NCI-H1092 (cell line): ENCODE data around the gene GALNT11.
"Not testable (repeated sequence)": the region's sequence is repeated elsewhere in the genome, so short reads cannot be mapped to it uniquely, and the experiment has no call there.

Experiments
- DNase-seq: peaks from one replicate; lab custom pipeline; 2025; lab: John Stamatoyannopoulos, UW

The GALNT11 gene

DNA sequence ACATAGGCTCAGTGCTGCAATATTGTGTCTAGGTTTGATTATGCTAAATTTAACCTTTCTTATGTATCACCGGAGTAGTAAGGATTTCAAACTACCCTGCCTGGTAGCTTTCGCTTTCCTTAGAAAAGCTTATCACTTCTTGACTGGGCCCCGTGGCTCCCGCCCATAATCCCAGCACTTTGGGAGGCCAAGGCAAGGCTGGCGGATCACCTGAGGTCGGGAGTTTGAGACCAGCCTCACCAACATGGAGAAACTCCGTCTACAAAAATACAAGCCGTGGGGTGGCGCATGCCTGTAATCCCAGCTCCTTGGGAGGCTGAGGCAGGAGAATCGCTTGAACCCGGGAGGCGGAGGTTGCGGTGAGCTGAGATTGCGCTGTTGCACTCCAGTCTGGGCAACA is 49.9 kb downstream of the GALNT11 start:
- not testable (repeated sequence) for DNase-seq

DNA sequence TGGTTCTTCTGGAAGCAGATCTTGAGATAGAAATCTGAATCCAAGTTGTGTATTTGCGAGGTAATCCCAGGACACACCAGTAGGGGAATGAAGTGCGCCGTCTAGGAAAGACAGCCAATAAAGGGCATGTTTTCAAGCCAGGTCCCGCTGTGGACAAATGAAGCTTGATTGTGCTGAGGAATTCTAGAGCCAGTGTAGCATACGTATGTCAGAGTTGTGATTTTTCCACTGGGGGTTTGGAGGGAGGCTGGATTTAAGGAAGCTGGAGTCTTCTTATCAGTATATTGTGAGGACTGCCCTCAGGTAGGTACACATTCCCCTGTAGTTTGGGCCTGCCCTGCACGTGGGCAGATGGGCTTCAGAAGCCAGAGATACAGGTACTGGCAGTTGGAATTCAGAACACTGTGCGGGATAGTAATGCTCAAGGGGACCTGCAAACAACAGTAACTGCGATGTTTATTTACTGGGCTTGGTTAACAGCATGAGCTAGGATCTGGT is 50.9 kb downstream of the GALNT11 start:
- DNase-seq: no peak

DNA sequence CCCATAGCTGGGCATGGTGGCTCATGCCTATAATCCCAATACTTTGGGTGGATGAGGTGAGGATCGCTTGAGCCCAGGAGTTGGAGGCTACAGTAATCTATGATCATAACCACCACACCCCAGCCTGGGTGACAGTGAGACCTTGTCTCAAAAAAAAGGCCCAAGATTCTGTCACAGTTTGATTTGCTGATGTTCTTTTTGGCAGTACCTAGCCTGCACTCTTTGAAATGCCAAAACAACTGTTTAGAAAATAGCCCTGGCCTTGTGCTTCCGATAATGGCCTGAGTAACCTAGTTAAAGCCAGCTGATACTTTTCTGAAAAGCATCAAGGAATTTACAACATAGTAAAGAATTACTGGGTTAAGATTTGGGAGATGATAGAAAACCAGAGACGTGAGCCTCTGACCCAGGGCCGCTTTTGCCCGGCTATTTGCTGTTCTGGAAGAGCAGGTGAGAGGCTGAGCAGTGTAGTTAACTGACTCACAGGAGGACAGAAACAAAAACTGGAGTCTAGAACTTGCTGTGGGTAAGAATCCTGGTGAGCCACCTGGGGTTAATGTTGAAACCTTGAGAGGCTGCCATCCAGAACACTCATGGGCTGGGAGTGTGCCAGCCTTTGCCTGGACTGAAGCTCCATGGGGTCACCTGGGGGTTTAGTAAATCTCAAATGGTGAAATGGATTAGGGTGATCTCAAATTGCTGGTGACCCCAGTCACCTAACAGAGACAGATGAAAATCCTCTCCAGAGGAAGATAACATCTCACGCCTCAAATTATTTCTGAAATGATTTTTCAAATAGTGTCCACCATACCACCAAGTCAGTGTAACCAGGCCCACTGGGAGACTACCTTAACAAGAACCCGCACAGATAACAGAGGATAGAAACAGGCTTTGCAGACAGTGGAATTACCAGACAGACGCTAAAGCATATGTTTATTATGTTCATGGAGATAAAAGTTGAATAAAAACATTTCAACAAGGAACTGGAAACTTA is 51.8 kb downstream of the GALNT11 start:
- DNase-seq: no peak

DNA sequence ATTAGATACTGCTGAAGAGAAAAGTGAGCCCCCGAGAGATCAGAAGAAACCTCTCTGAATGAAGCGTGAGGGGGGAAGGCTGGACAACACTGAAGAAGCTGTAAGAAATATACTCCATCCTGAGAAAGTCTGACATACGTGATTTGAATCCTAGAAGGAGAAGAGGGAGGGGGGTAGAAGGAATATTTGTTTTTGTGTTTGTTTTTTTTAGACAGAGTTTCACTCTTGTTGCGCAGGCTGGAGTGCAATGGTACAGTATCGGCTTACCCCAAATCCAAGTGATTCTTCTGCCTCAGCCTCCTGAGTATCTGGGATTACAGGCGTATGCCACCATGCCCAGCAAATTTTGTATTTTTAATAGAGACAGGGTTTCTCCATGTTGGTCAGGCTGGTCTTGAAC is 52.6 kb downstream of the GALNT11 start:
- no peak for DNase-seq

DNA sequence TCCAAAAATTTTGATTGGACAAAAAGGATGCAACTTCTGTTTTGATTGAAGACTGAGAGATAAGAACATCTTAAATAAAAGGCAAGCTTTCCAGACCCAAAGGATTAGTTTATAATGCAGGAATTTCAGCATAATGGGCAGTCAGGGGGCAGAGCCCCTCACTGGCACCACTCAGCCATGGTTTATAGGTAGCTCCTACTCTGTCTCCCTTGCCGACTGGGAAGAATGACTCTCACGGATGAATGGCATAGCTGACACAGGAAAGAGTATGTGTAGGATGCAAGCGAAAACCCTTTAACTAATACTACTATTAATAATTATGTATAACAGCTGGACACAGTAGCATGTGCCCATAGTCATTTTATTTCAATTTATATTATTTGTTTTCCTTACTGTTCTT is 53.3 kb downstream of the GALNT11 start:
- DNase-seq: no peak

DNA sequence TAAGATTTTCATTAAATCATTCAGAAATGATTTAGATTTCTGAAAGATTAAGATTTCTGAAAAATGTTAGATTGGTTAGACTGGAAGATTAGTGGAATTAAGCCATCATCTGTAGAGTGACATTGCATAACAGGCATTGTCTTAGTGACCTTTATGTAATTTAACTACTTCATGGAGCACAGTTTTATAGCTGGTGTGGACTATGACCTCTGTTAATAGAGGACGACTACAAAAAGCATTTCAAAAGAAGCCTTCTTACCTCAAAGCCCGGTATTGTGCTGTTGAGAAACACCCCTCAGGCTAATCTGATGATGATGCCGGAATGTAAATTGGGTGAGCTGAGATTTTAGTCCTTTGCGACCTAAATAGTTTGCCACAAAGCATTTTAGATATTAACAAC is 55.6 kb downstream of the GALNT11 start:
- DNase-seq: no peak

DNA sequence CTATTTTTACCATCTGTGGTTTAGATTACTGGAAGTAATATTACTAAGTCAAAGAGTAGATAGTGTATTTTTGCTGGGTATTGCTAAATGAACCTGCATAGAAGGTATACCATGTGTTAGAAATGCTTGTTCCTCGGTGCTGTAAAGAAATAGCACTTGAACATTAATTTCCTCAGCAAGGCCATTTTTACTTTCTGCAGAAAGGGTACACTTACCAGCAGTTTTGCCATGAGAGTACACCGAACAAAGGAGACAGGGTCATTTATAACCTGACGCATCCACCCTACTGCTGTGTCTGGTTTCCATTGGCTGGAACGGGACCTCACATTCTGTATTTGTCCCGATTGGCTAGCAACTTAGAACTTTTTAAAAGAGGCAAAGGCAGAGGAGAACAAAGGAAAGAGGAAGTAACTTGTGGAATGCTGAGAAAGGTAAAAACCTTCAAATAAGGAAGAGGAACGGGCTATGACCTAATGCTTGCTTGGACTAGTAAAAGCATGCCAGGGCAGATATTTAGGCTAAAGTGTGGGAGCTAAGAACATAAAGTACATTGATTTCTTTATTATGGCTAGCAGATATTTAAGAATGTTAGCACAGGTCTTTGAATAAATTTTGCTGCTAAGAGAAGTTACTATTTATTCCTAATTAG is 56.7 kb downstream of the GALNT11 start:
- not testable (repeated sequence) for DNase-seq

DNA sequence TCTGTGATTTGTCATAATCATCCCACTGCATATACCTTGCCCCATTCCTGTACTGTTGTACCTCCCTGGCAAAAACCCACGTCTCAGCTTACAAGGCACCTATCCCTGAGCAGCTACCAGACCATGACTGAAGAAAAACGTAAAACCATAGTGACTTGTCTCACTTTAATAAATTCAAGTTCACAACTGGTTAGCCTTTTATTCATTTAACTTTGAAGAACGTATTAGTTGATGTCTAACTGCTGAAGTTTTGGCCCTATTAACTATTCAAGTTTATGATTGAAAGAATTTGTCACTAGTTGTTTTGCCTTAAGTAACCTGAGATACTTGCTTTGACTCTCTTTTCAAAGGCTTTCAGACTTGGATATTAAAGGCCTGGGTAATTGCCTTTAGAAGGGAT is 59.7 kb downstream of the GALNT11 start:
- no peak for DNase-seq

DNA sequence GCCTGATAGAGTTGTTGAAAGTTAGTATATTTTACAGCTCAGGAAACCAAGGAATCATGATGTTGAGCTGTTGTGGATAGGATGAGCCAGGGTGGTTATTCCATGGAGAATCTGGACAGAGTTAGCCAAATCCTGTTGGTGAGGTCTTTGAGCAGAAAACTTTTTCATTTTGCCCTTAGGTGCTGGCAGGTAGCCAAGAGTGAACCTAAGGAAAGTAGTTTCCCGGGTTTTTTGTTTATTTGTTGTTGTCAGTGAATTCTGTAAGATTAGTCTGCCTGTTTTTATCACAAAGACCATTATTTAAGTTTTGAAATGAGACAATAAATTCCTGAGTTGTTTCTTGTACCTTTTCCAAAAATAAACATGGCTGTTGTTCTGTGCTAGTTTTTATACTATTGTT is 61.0 kb downstream of the GALNT11 start:
- no peak for DNase-seq

DNA sequence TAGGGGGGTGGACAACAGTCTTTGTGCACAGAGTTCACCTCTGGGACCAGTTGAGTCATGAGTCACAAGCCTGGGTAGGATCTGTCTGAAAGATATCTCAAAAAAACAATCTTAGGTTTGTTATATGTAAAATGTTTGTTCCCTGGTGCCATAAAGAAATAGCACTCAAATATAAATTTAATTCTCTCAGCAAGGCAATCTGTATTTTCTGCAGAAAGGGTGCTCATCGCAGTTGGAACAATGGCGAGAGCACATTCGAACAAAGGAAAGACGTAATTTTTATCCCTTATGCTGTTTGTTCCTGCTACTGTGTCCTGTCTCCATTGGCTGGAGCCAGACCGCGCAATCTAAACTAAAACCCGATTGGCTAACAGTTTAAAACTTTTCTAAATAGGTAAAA is 63.7 kb downstream of the GALNT11 start:
- DNase-seq: no peak

DNA sequence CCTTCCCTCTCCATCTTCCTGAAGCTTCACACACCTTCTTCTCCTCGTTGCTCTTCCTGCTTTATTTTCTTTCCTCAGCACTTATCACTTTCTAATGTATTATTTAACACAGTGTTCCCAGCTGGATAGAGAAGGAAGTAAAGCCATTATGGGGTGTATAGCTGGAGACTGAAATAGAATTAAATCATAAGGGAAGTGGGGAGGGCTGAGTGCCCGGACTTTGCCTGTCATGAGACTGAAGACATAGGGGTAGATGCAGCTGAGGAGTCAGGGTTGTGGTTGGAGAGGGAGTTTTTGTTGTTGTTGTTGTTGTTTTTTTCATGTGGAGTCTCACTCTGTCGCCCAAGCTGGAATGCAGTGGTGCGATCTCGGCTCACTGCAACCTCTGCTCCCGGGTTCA is 65.3 kb downstream of the GALNT11 start:
- DNase-seq: no peak

DNA sequence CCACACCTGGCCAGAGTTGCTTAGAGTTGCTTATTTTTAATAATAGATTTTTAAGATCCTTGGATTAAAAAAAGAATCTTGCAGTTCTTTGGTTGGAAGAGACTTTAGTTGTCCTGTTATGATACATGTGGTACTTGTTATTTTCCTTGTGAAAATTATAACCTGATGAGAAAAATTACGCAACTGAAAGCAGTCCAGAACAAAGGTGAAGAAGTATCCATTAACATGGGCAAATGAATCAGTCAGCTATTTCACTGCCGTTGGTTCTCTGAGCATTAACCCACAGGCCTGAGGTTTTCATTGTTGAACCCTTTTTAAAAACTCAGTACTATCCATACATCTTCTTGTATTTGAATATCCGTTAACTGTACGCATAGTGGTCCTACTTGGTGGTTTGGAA is 68.2 kb downstream of the GALNT11 start:
- no peak for DNase-seq

DNA sequence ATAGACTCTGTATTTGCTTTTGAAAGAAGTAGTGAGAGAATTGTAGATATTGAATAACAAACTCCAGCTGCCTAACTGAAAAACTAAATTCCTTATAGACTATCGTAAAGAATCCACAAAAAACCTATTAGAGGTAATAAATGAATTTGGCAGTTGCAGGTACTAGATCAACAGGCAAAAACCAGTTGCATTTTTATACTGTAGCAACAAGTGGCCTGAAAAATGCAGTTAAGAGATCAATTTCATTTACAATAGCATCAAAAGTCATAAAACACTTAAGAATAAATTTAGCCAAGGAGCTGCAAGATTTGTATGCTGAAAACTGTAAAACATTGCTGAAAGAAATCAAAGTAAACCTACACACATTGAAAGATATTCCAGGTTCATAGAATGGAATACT is 70.3 kb downstream of the GALNT11 start:
- no peak for DNase-seq

DNA sequence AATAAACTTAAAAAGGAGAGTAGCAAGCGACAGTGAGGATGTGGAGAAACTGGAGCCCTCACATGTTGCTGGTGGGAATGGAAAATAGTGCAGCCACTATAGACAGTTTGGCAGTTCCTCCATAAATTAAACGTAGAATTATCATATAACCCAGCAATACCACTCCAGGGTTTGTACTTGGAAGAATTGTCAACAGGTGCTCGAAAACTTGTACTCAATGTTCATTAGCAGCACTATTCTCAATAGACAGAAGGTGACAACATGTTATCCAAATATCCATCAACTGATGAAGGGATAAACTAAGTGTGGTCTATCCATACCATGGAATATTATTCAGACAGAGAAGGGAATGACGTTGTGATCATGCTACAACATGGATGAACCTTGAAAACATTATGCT is 71.9 kb downstream of the GALNT11 start:
- no peak for DNase-seq

DNA sequence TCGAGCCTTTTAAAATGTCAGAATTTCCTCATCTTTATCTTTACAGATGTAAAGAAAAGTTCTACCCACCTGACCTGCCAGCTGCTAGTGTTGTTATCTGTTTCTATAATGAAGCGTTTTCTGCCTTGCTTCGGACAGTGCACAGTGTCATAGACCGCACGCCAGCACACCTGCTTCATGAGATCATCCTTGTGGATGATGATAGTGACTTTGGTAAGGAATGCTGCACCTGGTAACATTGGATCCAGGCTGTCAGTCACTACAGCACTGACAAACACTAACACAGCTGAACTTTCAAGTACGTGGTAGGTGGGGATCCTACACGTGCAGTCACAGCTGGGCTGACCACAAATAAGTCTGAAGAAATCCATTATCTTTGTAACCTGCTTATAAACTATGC is 77.6 kb downstream of the GALNT11 start:
- DNase-seq: no peak

DNA sequence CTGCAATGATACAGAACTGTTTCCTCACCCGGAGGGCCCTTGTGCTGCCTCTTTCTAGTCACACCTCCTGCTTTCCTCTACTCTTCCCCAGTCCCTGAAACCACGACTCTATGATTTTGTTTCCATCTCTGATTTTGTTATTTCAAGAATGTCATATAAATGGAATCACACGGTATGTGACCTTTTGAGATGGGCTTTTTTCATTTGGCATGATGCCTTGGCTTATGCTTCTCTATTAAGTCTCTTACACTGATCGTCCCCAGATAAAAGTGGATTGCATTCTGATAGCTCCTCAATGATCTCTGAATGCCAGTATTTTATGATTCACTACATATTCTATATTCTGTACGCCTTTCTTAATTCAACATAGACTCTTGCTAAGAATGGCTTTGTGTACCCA is 78.2 kb downstream of the GALNT11 start:
- no peak for DNase-seq

DNA sequence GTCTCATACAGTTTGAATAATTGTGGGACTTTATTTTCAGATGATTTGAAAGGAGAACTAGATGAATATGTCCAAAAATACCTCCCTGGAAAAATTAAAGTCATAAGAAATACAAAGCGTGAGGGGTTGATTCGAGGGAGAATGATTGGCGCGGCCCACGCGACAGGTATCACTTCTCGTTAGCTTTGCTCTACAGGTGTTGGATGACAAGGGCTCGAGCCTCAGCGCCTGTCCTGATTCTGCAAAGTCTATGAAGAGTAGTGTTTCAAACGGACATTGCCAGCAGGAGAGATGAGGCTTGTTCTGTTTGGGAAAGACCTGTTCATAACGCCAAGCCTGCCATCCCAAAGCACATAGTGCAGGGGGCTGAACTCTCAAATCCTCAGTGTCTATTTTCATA is 79.7 kb downstream of the GALNT11 start:
- DNase-seq: no peak

DNA sequence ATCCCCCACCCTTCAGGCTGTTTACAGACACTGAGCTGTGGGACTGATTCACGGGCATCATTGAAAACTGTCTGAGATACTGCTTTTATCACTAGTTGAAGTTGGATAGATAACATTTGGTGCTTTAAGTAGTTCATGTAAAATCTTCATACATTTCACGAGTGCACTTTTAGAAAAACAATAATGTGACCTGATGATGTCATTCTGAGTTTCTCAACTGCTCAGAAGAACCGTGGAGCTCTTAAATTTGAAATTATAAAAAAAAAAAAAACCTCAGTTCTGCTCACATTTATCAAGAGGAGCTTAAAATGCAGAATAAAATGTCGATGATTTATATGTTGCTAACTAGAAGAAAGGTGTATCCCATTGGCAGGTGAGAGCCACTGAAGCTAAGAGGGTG is 81.5 kb downstream of the GALNT11 start:
- DNase-seq: no peak

DNA sequence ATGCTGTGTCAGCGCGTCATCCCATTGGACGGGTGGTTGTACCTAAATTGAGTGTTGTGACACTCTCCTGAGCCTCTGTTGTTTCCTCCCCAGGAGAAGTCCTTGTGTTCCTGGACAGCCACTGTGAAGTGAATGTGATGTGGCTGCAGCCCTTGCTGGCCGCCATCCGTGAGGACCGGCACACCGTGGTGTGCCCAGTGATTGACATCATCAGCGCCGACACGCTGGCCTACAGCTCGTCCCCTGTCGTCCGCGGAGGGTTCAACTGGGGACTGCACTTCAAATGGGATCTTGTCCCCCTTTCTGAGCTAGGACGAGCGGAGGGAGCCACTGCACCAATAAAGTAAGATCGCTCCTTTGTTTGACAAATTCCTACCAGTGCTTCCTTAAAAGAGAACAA is 82.5 kb downstream of the GALNT11 start:
- no peak for DNase-seq

DNA sequence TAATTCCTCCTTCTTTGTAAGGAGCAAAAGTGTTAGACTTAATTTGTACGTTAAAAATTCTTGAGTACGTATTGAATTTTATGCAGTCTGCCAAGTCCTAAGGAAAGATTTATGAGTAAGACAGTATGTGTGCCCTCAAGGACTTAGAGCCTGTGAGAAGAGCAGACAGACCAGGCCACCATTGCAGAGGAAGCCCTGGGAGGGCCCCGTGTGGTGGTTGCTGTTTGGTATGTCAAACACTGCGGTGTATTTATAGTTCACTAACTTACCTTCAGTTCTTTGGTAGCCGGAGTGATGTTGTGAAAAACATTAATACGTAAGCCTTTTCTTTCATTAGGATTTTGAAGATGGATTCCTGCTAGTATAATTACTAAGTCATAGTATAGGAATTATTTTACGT is 82.9 kb downstream of the GALNT11 start:
- DNase-seq: no peak

DNA sequence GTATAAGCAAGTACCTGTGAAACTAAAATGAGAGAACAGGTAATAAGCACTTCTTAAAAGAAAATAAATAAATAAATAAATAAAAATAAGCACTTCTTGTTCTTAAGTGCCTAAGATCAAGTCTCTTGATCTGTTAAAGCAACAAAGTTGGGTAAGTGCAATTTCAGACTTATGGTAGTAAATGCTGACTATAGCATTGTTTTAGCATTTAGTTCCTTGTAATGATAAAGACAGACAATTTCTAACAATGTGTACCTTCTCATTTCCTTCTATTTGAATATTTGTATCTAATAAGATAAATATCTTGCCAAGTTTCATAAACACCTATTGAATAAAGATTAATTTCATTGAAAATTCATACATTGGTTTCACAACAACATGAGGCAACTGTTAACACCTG is 87.4 kb downstream of the GALNT11 start:
- DNase-seq: no peak

DNA sequence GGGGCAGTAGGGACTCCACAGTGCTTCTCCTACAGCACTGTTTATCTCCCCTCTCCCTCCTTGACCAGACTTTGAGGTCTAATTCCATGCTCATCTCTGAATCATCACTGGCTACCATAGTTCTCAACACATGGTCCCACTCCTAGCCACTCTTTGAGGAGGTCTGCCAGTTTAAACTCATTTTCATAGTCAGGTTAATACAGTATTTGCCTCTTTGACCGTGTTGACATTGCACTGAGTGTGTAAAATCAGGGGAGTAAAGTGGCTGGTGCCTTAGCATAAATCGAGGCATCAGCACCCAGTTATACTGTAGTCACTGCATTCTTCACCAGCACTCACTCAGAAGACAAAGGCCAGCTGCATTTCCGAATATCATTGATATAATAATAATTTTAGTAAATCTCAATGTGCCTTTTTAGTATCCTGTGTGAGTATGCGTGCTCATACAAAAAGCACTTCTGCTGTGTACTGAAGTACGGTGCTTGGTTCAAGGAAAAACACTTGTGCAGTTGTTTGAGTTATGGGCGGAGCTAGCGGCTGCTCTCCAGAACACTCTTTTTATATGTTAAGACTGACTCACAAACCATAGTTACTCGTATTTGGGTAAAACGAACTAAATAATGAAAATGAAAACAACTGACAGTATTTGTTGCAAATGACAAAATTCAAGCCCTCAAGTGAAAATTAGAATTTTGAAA is 89.7 kb downstream of the GALNT11 start:
- no peak for DNase-seq

DNA sequence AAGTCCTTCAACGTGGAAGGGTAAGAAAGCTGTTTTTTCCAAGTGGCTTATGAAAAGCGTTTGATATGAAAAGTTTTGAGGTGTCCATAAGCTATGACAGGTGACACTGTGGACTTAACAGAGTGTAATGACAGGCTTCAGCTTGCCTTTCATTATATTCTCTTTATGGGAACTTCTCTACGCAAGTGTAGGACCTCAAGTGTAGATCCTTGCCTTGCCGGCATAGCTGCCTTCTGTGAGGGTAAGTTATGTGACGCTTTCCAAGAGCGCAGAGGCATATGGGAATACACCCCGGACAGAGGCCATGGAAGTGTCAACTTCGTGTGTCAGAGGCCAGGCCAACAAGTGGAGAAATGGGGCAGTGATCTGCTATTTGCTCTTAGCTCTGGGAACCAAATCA is 91.9 kb downstream of the GALNT11 start:
- no peak for DNase-seq
